ENCODE results near the gene KMO.

GRCh38 chr1:241639623-241640148, 107.5 kb downstream of the KMO start:
- TF ChIP-seq POLR2AphosphoS5 (IDR thresholded peaks at IDR 0.05; ENCODE audit: low read depth, low read length): no peak
- no peak for TF ChIP-seq POLR2A (IDR thresholded peaks at IDR 0.05; ENCODE audit: low read depth, low read length)
- TF ChIP-seq TAF1 (IDR thresholded peaks at IDR 0.05; ENCODE audit: borderline replicate concordance, low read depth, low read length): no peak

Measured in GM12892 (cell line).